ENCODE results near the gene UBE2QL1. TPM values are rescaled to one million over a fixed set of nuclear protein-coding genes. Genes with fewer than 3 reads are reported as not detected.

Gene UBE2QL1
- total and polyA plus RNA-seq, 4 donors = 0.02 to 0.51 (median 0.09) TPM

GRCh38 chr5:6540111-6540827 lies 91.6 kb downstream of the UBE2QL1 start:
- WGBS, 2 donors = 80 to 88% methylated on average over 6 of the region's 6 CpGs
- H3K27ac ChIP-seq (ENCODE audit: low read depth in 1 of 2, low read length in 1 of 2) = no peak overlapping the region
- no peak for TF ChIP-seq CTCF (IDR thresholded peaks at IDR 0.05; ENCODE audit: control extremely low read depth, extremely low read depth)
- H3K4me3 ChIP-seq = no peak overlapping the region
- ATAC-seq (ENCODE audit: insufficient read depth, low FRiP score) (no peak), DNase-seq (no peak)
- no peaks in the 10 kb centered on the region for H3K4me1 ChIP-seq (ENCODE audit: control insufficient read depth in 5 of 5, insufficient read depth in 5 of 5, low read length in 5 of 5)
- no peaks in the 10 kb centered on the region for H3K27me3 ChIP-seq (ENCODE audit: control insufficient read depth in 3 of 3, insufficient read depth in 3 of 3, low read length in 2 of 3)
- no peaks in the 10 kb centered on the region for H3K36me3 ChIP-seq (ENCODE audit: control insufficient read depth in 4 of 4, insufficient read depth in 4 of 4, low read length in 4 of 4)
- H3K9me3 ChIP-seq (ENCODE audit: control insufficient read depth in 4 of 4, insufficient read depth in 3 of 4, low read length in 3 of 4) = peaks cover 0 to 3% (median 0%) of the 10 kb centered on the region in 4 donors
- no peak overlapping the region for H3K9ac ChIP-seq (ENCODE audit: insufficient read depth in 1 of 2, low read length in 2 of 2)

- ATAC-seq (ENCODE audit: insufficient read depth, low FRiP score) = no peak
- Histone ChIP-seq H3K27me3 (ENCODE audit: control insufficient read depth in 3 of 3, insufficient read depth in 3 of 3, low read length in 2 of 3) (no peaks in the 10 kb centered on the region), H3K27ac (ENCODE audit: low read depth in 1 of 2, low read length in 1 of 2) (no peak overlapping the region)
Measured at GRCh38 chr5:6541256-6542013, 92.8 kb downstream of the UBE2QL1 start.

GRCh38 chr5:6542421-6543345 lies 94.0 kb downstream of the UBE2QL1 start:
- Histone ChIP-seq H3K9me3 (ENCODE audit: control insufficient read depth in 4 of 4, insufficient read depth in 3 of 4, low read length in 3 of 4) (peaks cover 0 to under 1% (median 0%) of the 10 kb centered on the region in 4 donors), H3K27me3 (ENCODE audit: control insufficient read depth in 3 of 3, insufficient read depth in 3 of 3, low read length in 2 of 3) (no peaks in the 10 kb centered on the region), H3K4me3 (no peak overlapping the region), H3K27ac (ENCODE audit: low read depth in 1 of 2, low read length in 1 of 2) (no peak overlapping the region), H3K4me1 (ENCODE audit: control insufficient read depth in 5 of 5, insufficient read depth in 5 of 5, low read length in 5 of 5) (no peaks in the 10 kb centered on the region), H3K36me3 (ENCODE audit: control insufficient read depth in 4 of 4, insufficient read depth in 4 of 4, low read length in 4 of 4) (no peaks in the 10 kb centered on the region), H3K9ac (ENCODE audit: insufficient read depth in 1 of 2, low read length in 2 of 2) (no peak overlapping the region)
- DNase-seq = no peak
- 87 to 88% methylated on average over 12 of the region's 12 CpGs for WGBS, 2 donors
- no peak for TF ChIP-seq CTCF (IDR thresholded peaks at IDR 0.05; ENCODE audit: control extremely low read depth, extremely low read depth)
- no peak for ATAC-seq (ENCODE audit: insufficient read depth, low FRiP score)

More at GRCh38 chr5:6541256-6542013, 92.8 kb downstream of the UBE2QL1 start:
- Histone ChIP-seq H3K4me1 (ENCODE audit: control insufficient read depth in 5 of 5, insufficient read depth in 5 of 5, low read length in 5 of 5) (no peaks in the 10 kb centered on the region), H3K9me3 (ENCODE audit: control insufficient read depth in 4 of 4, insufficient read depth in 3 of 4, low read length in 3 of 4) (peaks cover 0 to 3% (median 0%) of the 10 kb centered on the region in 4 donors), H3K36me3 (ENCODE audit: control insufficient read depth in 4 of 4, insufficient read depth in 4 of 4, low read length in 4 of 4) (no peaks in the 10 kb centered on the region), H3K4me3 (no peak overlapping the region), H3K9ac (ENCODE audit: insufficient read depth in 1 of 2, low read length in 2 of 2) (no peak overlapping the region)
- whole genome bisulfite sequencing, 2 donors = 77 to 85% methylated on average over 5 of the region's 5 CpGs
- no peak for TF ChIP-seq CTCF (IDR thresholded peaks at IDR 0.05; ENCODE audit: control extremely low read depth, extremely low read depth)
- no peak for DNase-seq
